Placental epithelial cell (primary cell): ENCODE data around the gene RAC2. TPM values are rescaled to one million over a fixed set of nuclear protein-coding genes. Genes with fewer than 3 reads are reported as not detected.

ENCODE experiments used
- small RNA-seq: library from RNA; depleted of rRNA; stranded (forward); fragments of <200 nt; gene quantifications from one replicate; pipeline ENCODE3, GENCODE V24; 2012
- total RNA-seq: library from RNA; depleted of rRNA; stranded (reverse); fragments of >200 nt; gene quantifications from 2 replicates; pipeline ENCODE4 v1.2.3, GENCODE V29; 2012

The RAC2 gene
- total RNA-seq: 11.0 and 22.4 TPM in 2 replicates

GRCh38 chr22:37244114-37244921 is at the start of gene RAC2:
RAC2 (minus strand) TSS chr22:37244269; CDS start chr22:37244148, 121 bp downstream.

GRCh38 chr22:37282385-37282677 is 38.3 kb upstream of the RAC2 start, which contains the start of gene CYTH4:
CYTH4 (plus strand) TSS chr22:37282508; CDS start chr22:37282570, 62 bp downstream.

GRCh38 chr22:37212174-37212906 is 31.7 kb downstream of the RAC2 start, which contains the start of gene SSTR3:
SSTR3 (minus strand) TSS chr22:37212477; CDS start chr22:37207803, 4,674 bp downstream.

GRCh38 chr22:37187891-37188761 is 55.9 kb downstream of the RAC2 start, which contains the start of gene C1QTNF6:
C1QTNF6 (minus strand) TSS chr22:37188247; CDS start chr22:37188213, 34 bp downstream.

Small RNA genes within 50 kb of the gene (small RNA-seq; reads per million reads assigned to genes)
- gene Z82188.1: not detected

Other genes with a start within 250 kb of the RAC2 start
- gene TST, start 224.8 kb downstream of the RAC2 start, total RNA-seq: 32.6 and 33.0 TPM in 2 replicates
- 89.5 and 93.9 TPM in 2 replicates for gene MPST, start 224.5 kb downstream of the RAC2 start, total RNA-seq
- gene KCTD17, start 192.5 kb downstream of the RAC2 start, total RNA-seq: 19.6 and 29.9 TPM in 2 replicates
- gene TMPRSS6, start 134.6 kb downstream of the RAC2 start, total RNA-seq: under 0.01 and 0.11 TPM in 2 replicates
- 1.7 and 2.4 TPM in 2 replicates for gene IL2RB, start 94.4 kb downstream of the RAC2 start, total RNA-seq
- 86.4 and 128 TPM in 2 replicates for gene C1QTNF6, start 56.0 kb downstream of the RAC2 start, total RNA-seq
- not detected in 2 replicates for gene SSTR3, start 31.8 kb downstream of the RAC2 start, total RNA-seq
- gene CYTH4, start 38.2 kb upstream of the RAC2 start, total RNA-seq: not detected in 2 replicates
- not detected in 2 replicates for gene ELFN2, start 183.2 kb upstream of the RAC2 start, total RNA-seq
- gene MFNG, start 242.1 kb upstream of the RAC2 start, total RNA-seq: not detected in 2 replicates